GM18511 (cell line): ENCODE data around the gene NDUFS4.
"Not testable (repeated sequence)": the region's sequence is repeated elsewhere in the genome, so short reads cannot be mapped to it uniquely, and the experiment has no call there.

Experiments used
- ATAC-seq: cut with Tn5 transposase; IDR thresholded peaks from one replicate; pipeline ENCODE4 v1.9.1; 2021; ENCODE audit warnings: mild to moderate bottlenecking, moderate library complexity; ENCODE audit not compliant: unreplicated experiment

NDUFS4 gene

DNA sequence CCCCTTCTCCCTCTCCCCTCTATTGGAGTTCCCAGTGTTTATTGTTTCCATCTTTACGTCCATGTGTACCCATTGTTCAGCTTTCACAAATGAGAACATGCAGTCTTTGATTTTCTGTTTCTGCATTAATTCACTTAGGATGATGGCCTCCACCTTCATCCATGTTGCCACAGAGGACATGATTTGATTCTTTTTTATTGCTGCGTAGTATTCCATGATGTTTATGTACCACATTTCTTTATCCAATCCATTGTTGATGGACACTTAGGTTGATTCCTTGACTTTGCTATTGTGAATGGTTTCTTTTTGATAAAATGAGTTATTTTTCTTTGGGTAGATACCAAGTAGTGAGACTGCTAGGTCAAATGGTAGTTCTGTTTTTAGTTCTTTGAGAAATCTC, 88.9 kb downstream of the NDUFS4 start:
- no peak for ATAC-seq

- ATAC-seq = not testable (repeated sequence)
Measured at GRCh38 chr5:53660573-53660972, 100.1 kb downstream of the NDUFS4 start.

DNA sequence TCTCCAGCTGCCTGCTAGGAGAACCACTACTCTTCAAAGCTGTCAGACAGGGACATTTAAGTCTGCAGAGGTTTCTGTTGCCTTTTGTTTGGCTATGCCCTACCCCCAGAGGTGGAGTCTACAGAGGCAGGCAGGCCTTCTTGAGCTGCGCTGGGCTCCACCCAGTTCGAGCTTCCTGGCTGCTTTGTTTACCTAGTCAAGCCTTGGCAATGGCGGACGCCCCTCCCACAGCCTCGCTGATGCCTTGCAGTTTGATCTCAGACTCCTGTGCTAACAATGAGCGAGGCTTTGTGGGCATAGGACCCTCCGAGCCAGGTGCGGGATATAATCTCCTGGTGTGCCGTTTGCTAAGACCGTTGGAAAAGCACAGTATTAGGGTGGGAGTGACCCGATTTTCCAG, 104.9 kb downstream of the NDUFS4 start:
- ATAC-seq = not testable (repeated sequence)

DNA sequence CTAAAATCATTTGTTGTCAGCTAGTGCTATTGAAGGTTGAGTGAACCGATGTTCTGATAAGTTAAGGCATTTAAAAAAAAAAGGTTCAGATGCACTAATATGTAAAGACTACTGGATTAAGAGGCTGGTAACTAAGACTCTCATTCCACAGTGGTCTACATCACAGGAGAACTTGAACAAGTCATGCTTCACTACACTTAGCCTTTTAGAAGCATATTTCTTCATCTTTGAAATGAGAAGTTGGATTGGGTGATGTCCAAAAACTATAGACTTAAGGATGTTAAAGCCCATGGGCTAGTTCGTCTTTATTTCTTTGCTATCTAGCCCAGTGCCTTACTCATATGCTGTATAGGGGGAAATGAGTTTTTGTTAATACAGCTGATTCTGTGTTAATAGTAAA, 107.2 kb downstream of the NDUFS4 start:
- ATAC-seq = no peak

GRCh38 chr5:53671447-53671846, 111.0 kb downstream of the NDUFS4 start:
- no peak for ATAC-seq

DNA sequence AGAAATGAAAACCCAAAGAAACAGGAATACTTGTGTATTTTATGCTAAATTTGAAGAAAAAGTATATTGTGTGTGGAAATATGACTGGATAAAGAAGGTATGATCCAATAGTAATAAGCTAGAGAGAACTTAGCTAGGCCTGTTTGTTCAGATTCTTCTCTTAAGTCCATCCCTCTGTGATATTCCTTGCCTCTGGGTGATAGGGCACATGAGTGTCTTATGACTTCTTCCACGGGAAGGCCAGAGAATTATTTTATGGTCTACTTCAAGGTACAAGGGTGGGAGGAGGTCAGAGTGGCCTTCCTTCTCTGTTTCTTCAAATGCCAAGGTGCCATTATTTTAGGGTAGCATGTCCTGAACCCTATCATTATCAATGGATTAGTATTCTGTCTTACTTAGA, 113.7 kb downstream of the NDUFS4 start:
- ATAC-seq = no peak

DNA sequence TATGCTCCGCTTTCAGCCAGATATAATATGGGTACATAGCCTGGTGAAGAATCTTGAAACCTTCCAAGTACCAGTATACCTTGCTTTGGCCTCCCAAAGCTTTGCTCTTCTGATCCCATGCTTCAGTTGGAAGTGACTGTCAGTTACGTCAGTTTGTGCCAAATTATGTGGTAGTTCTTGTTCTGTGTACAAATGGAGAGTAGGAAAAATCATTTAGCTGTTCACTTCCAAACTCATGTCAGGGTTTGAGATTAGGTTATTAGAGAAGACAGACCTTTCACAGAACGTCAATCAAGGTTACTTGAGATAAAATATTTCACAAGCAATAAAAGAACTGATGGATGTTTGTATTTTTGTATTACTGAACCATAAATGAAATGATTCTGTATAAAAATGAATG, 117.2 kb downstream of the NDUFS4 start:
- no peak for ATAC-seq

DNA sequence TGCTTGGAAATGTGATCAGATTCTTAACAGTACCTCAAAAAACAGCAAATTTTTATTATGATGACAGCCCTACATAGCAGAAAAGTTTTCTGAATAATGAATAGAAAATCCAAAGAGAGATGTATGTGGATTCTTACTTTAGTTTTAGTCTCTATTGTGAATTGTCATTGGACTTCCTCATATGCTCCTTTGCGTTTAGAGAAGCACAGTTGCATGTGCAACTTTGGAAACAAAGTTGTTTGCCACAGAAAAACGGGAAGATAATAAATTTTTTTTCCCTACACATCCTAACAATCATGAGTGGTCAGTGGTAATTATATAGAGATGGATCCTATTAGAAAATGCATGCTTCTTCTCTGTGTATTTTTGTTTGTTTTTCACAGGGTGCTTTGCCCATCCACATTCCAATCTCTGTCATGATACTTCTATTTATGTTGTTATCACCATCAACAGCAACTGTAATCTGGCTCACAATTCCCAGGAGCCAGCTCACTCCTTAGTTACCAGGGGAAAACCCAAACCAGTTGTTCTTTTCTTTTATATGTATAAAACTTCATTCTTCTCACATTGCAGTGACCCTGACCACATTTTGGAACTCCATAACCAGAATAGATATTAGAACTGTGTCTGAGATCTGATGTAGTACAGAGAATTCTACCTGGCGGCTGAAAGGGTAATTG, 118.7 kb downstream of the NDUFS4 start:
- no peak for ATAC-seq

DNA sequence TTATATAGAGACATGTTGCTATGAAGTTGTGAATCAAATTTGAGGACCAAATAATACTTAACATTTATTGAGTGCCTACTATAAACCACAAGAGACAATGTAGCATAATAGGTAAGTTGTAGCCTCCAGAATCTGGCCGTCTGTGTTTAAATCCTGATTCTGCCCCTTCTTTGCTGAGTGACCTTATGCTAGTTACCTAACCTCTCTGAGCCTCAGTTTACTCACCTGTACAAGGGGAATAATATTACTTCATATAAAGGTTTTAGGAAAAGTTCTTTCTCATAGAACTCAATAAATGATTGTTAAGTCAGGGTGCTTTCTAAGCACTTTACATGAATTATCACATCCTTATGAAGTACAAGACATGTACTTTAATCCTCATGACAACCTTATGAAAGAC, 120.6 kb downstream of the NDUFS4 start:
- no peak for ATAC-seq

DNA sequence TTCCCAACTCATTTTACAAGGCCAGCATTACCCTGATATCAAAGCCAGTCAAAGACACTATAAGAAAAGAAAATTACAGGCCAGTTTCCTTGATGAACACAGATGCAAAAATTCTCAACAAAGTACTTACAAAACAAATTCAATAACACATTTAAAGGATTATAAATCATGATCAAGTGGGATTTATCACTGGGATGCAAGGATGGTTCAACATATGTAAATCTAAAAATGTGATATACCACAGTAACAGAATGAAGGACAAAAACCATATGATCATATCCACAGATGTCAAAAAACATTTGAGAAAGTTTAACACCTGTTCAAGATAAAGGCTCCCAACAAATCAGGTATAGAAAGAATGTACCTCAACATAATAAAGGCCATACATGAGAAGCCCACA, 130.6 kb downstream of the NDUFS4 start:
- no peak for ATAC-seq

DNA sequence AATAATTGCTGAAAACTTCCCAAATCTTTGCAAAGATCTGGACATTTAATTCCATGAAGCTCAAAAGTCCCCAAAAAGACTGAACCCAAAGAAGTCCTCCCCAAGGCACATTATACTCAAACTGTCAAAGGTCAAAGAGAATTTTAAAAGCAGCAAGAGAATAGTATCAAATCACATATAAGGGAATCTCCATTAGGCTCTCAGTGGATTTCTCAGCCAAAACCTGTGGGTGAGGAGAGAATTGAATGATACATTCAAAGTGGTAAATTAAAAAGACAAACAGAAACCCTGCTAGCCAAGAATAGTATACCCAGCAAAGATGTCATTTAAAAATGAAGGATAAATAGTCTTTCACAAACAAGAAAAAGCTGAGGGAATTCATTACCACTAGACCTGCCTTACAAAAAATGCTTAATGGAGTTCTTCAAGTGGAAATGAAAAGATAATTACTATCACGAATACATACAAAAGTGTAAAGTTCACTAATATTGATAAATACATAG, 134.1 kb downstream of the NDUFS4 start:
- ATAC-seq = no peak

GRCh38 chr5:53710405-53710804, 150.0 kb downstream of the NDUFS4 start:
- ATAC-seq = not testable (repeated sequence)

DNA sequence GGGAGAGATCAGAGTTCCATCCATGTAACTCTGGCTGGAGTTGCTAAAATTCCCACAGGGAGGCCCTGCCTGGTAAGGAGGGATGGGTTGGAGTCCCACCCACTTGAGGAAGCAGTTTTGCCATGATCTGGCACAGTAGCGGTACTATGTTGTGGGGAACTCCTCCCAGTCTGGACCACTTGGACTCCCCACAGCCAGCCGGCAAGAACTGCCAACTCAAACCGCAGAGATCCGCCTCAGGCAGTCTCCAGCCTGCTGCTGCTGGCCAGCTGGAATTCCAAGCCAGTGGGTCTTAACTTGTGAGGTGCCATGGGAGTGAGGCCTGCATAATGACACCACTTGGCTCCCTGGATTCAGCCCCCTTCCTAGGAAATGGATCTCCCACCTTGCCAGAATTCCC, 151.9 kb downstream of the NDUFS4 start:
- no peak for ATAC-seq

- no peak for ATAC-seq
Measured at GRCh38 chr5:53713978-53714666, 153.7 kb downstream of the NDUFS4 start.

DNA sequence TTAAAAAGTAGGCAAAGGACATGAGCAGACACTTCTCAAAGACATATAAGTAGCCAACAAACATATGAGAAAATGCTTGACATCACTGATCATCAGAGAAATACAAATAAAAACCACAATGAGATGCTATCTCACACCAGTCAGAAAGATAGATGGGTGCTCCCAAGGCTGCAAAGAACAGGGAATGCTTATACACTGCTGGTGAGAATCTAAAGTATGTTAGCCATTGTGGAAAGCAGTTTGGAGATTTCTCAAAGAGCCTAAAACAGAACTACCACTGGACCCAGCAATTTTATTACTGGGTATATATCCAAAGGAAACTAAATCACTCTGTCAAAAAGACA, 154.2 kb downstream of the NDUFS4 start:
- ATAC-seq = no peak

GRCh38 chr5:53726121-53726520, 165.7 kb downstream of the NDUFS4 start:
- ATAC-seq = no peak

- no peak for ATAC-seq
Measured at GRCh38 chr5:53730943-53731342, 170.5 kb downstream of the NDUFS4 start.
